GM18507 (cell line): ENCODE data around the gene LTB.
"Not testable (repeated sequence)": the region's sequence is repeated elsewhere in the genome, so short reads cannot be mapped to it uniquely, and the experiment has no call there.

Source experiments
- DNase-seq: peaks from one replicate; pipeline ENCODE4 v3.0.0; 2011; ENCODE audit warnings: low read depth; ENCODE audit not compliant: insufficient read length; ENCODE audit errors: extremely low spot score
- FAIRE-seq: peaks from 2 replicates; lab custom pipeline; 2011; peaks lifted over from hg19 to GRCh38; lab: Jason Lieb, UNC

LTB gene

DNA sequence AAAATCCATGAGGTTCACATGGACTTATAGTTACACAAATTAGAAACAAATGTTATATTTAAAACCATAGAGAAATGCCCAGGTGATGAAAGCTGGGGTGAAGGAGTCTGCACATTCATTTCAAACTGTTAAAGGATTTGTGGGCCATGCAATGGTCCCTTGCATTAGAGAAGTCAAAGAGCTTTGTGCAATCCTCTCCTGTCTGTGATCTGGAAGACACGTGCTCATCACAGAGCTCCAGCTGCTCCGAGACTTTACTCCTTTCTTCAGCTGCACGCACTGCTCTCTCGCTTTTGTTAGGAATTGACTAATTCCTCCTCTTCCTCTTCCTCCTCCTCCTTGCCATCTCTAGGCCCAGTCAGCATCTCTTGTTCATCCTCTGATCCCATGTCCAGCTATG is 28.7 kb upstream of the LTB start:
- FAIRE-seq = no peak
- DNase-seq = no peak

DNA sequence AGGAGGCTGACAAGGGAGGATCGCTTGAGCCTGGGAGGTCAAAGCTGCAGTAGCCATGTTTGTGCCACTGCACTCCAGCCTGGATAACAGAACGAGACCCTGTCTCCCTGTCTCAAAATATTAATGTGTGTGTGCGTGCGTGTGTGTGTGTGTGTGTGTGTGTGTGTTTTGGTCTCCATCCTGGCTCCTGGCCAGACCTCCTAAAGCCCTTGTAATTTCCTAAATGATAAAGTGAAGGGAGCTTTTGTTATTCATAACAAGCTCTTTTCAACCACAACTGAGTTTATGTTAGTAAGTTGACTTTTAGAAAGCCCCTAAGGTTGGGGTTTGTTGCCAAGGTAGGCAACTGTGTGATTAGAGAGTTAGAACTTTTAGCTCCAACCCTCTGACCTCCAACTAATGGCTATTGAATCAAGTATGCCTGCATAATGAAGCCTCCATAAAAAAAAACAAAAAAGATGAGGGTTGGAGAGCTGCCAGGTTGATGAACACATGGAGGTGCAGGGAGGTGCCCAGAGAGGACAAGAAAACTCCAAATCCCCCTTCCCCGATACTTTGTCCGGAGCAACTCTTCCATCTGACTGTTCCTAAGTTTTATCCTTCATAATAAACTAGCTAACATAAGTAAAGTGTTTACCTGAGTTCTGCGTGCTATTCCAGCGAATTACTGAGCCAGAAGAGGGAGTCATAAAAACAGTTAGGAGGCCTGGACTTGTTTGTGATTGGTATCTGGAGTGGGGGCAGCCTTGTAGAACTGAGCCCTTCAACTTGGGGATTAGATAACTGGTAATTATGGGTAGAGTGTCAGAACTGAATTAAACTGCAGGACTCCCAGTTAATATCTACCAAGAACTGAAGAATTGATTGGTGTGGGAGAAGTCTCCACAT is 27.5 kb upstream of the LTB start:
- FAIRE-seq = no peak
- no peak for DNase-seq

DNA sequence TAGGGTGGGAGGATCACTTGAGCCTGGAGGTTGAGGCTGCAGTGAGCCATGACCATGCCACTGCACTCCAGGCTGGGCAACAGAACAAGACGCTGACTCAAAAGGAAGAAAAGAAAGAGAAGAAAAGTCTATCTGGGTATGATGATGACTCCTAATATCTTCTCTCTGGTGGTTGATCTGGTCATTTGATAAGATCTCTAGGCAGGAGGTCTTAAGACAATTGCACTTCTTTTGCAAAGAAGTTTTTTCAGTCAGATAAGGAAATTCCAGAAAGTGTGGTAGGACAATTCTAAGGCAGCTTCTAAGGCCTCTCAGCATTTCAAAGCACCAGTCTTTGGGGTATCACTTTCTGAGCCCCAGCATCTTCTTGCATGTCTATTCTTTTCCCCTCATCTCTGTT is 25.1 kb upstream of the LTB start:
- no peak for FAIRE-seq
- DNase-seq = no peak

DNA sequence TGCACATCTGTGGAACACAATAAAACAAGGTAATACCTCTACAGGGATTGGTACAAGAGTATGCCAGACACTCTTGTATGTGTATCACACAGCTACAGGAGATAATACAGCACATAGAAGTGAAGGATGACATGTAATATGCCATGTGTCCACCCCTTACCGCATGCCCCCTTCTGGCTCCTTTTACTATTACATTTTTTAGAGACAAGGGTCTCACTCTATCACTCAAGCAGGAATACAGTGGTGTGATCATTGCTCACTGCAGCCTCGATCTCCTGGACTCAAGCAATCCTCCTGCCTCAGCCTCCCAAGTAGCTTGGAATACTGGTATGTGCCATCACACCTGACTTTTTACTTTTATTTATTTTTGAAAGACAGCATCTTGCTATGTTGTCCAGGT is 14.8 kb upstream of the LTB start:
- peak; percentile 74 for FAIRE-seq
- no peak for DNase-seq

DNA sequence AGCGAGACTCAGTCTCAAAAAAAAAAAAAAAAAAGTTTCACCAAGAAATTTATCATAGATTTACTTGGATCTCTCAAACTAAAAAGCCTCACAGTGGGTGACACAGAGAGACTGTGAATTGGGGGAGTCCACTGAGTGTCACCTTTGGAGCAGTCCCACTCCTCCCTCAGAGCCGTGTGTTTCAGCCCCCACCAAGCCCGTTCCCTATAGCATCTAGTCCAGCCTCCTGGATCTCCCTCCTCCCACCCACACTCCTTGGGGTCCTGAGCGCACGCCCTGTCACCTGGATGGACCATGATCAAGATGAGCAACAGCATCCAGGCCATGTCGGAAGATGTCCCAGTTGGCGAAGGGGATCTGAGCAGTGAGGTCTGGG is 10.2 kb upstream of the LTB start:
- DNase-seq = no peak
- no peak for FAIRE-seq

DNA sequence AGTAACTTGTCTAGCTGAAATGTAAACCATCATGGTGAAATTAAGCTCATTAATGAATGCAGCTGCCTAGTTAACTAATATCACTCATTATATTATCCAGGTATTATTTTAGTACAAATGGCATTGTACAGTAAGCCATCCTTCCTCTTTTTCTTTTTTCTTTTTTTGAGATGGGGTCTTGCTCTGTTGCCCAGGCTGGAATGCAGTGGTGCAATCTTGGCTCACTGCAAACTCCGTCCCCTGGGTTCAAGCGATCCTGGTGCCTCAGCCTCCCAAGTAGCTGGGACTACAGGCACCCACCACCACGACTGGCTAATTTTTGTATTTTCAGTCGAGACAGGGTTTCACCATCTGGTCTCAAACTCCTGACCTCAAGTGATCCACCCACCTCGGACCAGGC is 8.5 kb upstream of the LTB start:
- DNase-seq, FAIRE-seq: not testable (repeated sequence)

DNA sequence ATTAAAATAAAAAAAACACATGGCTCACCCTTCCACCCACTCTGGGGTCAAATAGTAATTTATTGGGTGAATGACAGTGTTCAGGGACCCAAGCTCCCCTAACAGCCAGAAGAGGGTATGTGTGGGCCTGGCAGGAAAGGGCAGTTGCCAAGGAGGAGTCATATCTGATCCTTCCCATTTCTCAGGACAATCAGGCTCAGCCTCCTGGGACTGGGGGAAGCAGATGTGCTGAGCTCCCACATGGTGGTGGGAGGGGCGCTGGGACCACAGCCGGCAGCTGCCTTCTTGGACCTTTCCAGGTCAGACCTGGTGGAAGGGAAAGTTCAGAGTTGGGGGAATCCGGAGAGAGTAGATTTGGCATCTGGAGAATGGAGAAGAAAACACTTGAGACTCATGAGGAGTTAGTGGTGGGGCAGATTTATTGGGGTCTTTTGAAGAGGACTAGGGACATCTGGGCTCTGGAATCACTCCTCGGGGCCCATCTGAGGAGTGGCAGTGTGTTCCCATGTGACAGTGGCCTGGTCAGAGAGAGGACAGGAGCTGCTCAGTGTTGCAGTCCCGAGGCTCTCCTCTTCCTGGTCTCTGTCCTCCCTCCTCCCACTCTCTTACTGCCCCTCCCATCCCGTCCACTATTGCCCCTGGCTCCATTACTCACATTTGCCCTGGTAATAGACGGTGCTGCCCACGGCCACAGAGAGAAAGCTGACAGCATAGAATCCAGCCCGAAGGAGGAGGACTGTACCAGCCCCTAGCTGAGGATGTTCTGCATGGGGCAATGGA is 6.8 kb upstream of the LTB start:
- DNase-seq = no peak
- FAIRE-seq = no peak

DNA sequence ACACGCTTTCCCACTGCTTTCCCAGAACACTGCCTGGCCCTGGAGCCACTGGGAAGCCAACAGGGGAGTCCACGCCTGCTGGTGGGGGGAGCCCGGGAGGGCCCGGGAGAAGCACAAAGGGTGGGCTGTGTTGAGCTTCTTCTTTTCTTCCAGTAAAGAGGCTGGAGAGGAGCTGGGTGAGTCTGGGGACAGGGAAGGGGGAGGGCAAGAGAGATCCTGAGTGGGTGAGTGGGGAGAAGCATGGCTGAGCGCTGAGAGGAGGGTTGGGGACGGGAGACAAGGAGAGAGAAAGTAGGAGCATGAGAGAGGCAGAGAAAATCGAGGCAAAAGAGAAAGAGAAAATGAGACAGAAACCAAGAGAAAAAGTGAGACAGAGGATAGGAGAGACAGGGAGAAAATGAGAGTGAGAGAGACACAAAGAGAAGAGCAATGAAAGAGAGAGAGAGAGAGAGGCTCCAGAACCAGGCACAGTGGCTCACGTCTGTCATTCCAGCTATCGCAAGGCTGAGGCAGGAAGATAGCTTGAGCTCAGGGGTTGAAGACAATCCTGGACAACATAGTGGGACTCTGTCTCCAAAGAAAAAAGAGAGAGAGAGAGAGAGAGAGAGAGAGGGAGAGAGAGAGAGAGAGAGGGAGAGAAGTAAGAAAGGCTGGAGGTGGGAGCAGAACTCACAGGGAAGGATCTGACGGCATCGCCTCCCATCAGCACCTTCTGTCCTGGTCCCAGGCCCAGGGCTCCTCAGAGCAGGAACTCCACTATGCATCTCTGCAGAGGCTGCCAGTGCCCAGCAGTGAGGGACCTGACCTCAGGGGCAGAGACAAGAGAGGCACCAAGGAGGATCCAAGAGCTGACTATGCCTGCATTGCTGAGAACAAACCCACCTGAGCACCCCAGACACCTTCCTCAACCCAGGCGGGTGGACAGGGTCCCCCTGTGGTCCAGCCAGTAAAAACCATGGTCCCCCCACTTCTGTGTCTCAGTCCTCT is 5.9 kb upstream of the LTB start:
- FAIRE-seq (peak; percentile 84), DNase-seq (no peak)

DNA sequence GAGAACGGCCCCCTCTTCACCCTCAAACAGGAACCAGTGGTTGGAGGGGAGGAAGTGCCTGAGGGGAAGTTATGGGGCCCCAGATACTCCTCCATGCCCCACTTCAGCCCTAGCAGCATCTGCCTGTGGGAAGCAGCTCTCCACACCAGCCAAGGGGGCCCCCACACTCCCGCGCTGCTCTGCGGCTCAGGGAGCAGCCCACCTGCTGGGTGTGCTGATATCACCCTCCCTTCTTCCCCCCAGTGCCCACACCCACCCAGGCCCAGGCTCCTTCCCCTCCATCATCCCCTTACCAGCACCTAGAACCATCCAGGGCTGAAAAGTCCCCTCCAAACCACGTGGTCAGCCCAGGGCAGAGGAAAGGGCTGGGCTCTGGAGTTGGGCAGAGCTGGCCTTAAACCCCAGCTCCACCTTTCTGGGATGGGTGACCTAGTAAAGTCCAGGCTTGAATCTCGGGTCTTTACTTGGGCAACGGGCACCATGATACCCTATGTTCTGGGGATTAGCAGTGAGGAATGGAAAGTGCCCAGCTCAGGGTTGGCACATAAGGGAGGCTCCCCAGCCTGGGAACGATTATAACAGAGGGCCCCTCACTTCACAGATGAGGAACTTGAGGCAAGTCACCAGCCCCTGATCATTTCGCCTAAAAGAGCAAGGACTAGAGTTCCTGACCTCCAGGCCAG is 4.5 kb upstream of the LTB start:
- FAIRE-seq (peak; percentile 78), DNase-seq (no peak)

DNA sequence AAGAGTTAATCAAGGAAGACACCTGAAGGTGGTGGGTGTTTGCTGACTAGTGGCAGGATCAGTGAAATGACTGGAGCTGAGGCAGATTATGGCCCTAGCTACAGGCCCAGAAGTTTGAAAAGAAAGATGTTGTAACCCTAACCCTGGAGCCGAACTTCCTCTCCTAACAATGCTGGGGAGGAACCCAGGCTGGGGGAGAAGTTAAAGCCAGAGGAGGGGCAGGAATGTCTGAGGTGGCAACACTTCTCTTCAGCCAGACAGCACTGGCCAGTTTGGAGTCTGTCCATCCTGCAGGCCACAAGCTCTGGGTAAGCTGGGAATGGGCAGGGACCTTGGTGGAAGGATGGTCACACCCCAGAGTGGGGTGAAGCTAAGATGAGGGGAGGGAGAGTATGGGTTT is 3.8 kb upstream of the LTB start, which contains the start of gene LST1:
TSS of gene LST1 (plus strand) at position 270 of the 400 bp plus-strand sequence. CDS start 1,023 bp downstream, outside the sequence.
- no peak for FAIRE-seq

DNA sequence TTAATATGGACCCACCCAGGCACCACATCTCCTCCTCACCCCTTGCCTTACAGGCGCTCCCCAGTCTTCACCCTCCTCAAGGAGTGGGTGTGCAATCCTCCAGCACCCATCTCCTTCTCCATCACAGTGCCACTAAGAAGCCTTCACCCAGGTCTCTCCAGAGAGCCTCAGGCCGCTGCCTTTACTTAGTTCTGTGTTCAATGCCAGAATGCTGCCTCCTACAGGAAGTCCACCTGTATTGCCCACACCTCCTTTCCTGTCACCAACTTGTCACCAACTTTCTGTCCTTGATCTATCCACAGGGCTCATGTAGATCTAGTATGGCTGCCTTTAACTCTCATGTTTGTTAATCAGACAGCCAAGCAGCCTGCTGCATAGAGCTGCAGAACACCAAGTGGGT is 3.3 kb upstream of the LTB start:
- DNase-seq (no peak), FAIRE-seq (peak; percentile 78)

More for the DNA sequence above, 3.8 kb upstream of the LTB start, which contains the start of gene LST1:
- no peak for DNase-seq

DNA sequence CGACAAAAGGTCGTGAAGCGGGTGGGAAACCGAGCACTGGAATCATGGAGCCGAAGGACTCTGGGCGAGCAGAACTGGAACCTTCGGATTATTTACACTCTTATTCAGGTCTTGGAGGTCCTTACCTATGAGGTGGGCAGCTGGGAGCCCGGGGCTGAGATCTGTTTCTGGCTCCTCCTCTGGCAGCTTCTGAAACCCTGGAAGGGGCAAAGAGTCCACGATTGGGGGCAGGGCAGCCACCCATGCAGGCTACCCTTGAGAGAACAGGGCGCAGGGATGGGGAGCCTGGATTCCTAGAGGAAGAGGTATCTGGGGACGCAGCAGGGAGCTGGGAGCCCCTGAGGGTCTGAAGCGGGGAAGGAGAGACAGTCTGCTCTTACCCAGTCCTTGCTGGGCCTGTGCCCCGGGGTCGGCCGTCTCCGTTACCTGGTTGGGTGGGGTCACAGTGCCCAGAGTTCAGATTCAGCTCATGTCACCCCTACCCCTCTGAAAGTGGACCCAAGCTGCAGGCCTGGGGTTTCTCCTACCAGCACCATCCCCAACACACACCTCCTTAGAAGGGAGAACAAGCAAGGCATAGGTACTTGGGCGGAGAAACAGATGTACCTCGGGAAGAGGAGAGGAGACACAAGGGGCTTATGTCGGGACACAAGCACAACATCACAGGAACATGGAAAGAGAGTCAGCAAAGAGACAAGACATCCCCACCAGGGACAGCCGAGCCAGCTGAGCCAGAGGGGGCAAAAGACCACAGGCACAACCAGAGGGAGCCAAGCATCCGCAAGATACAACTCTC is 592 bp downstream of the LTB start:
- DNase-seq (no peak), FAIRE-seq (no peak)

DNA sequence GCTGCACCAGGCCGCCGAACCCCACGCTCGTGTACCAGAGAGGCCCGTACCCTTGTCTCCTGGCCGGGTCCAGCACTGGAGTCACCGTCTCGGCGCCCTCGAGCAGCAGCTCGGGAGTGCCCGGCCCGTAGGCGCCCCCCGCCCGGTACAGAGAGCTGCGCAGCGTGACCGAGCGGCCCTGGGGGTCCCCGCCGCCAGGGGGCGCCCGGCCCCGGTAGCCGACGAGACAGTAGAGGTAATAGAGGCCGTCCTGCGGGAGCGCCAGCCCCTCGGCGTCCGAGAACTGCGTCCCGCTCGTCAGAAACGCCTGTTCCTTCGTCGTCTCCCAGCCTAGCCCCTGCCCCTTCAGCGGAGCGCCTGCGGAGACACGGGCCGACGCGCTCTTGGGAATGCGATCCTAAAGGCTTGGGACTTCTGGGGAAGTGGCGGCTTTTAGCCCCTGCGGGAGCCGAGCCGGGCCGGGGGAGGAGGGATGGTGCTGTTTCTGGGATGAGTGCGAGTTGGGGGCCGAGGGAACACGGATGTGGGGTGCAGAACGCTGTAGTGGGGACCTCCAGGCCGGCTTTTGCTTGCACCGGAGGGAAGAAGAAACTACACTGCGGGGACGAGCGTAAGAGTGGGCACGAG is 1.3 kb downstream of the LTB start:
- DNase-seq (no peak), FAIRE-seq (peak; percentile 83)

DNA sequence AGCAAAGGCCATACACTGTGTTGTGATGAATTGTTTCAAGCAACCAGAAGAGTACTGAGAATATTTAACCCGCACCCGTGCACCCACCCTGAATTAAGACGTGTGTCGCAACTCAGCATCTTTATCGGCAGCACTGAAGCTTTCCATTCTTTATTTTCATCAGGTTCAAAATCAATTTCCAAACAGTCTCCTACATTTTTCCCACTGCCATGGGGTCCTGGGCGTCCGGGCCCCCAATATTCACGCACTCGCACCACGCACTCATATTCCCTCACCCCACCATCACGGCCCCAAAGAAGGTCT is 1.8 kb downstream of the LTB start:
- DNase-seq (no peak), FAIRE-seq (no peak)

DNA sequence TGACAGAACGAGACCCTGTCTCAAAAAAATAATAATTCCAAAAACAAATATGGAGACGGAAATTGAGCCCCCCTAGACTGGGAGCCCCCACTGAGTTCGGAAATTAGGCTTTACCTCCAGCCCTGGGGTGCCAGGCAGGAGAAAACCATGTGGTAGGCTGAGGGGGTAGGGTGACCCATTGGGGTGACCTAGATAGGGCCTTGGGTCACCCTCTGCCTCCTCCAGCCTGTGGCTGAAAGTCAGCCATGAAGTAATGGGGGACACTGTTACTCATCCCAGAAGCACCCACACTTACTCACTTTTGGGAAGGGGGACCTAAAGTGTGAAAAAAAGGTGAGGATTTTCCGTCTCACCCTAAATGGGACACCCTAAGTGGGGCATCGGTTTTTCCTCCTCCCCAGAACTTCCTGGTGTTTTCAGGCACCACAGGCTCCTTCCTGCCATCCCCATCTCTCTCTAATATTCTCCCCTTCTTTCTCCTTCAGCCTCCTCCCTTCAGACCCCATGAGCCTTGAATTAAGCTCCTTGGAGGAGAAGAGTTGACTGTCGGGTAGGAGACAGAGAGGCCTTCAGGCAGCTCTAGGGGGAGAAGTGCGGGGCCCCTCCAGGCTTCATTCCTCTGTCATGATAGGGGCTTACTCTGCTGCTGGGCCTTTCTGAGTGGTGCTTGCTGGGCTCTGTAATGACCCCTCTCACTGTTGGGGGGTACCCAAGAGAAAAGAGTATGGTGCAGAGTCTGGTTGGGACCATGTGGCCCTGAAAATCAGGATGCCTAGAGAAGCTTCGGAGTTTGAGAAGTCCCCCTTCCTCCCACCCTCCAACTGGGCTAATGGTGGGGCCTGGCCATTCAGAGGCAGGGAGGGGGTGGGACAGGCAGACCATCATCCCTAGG is 2.4 kb downstream of the LTB start:
- FAIRE-seq (peak; percentile 59), DNase-seq (no peak)

DNA sequence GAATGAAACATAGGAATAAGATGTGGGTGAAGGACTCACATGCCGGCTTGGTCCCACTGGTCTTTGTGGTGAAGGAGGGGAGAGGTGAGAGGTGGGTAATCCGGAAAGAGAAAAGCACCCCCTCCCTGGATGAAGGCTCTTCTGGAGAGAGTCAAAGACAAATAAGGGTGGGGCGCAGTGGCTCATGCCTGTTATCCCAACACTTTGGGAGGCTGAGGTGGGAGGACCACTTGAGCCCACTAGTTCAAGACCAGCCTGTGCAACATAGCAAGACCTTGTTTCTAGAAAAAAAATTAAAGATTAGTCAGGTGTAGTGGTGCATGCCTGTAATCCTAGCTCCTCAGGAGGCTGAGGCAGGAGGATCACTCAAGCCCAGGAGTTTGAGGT is 3.1 kb downstream of the LTB start:
- no peak for FAIRE-seq
- no peak for DNase-seq
